Activated CD4-positive, alpha-beta T cell treated with anti-CD3 and anti-CD28 coated beads, Interleukin-2, amount 10 ng/mL, durations not matched to agents 7 days and 5 days (primary cell): ENCODE measurements around the gene GPR35. TPM values are rescaled to one million over a fixed set of nuclear protein-coding genes. Genes with fewer than 3 reads are reported as not detected.

Source experiments
- CTCF ChIA-PET: fragments of 350-600 bp; sonication (Branson Sonifier 250); formaldehyde crosslinking; loops from one replicate; lab custom pipeline; 2021; ENCODE audit warnings: antibody characterized with exemption; lab: Charles Lee
- POLR2A ChIA-PET: fragments of 350-600 bp; sonication (Branson Sonifier 250); formaldehyde crosslinking; loops from one replicate; lab custom pipeline; 2021; ENCODE audit warnings: antibody characterized with exemption; lab: Charles Lee
- DNase-seq: peaks from one replicate; pipeline ENCODE4 v3.0.0-alpha.2; 2020
- H3K27ac Mint-ChIP-seq: one replicate; pipeline ENCODE4 v1.8.0; 2021; ENCODE audit warnings: mild to moderate bottlenecking, moderate library complexity, mixed read lengths
- H3K27me3 Mint-ChIP-seq: one replicate; pipeline ENCODE4 v1.8.0; 2021; ENCODE audit warnings: mixed read lengths
- H3K36me3 Mint-ChIP-seq: one replicate; pipeline ENCODE4 v1.8.0; 2021; ENCODE audit warnings: low read depth, mixed read lengths
- H3K4me1 Mint-ChIP-seq: one replicate; pipeline ENCODE4 v1.8.0; 2021; ENCODE audit warnings: mixed read lengths
- H3K4me3 Mint-ChIP-seq: one replicate; pipeline ENCODE4 v1.8.0; 2021; ENCODE audit warnings: mild to moderate bottlenecking, moderate library complexity, mixed read lengths
- H3K9me3 Mint-ChIP-seq: one replicate; pipeline ENCODE4 v1.8.0; 2021; ENCODE audit warnings: mixed read lengths
- total RNA-seq, 2 experiments: library from RNA; stranded (reverse); gene quantifications; one replicate each; pipeline ENCODE4 v1.2.3, GENCODE V29; 2021

Gene GPR35
- total RNA-seq, 2 experiments from 2014 or later, result 4.1 to 5.1 TPM

GRCh38 chr2:240642806-240643092 lies 17.5 kb downstream of the GPR35 start:
- Mint-ChIP-seq H3K27me3 (peaks cover 6% of the 10 kb centered on the region), H3K27ac (no peak overlapping the region), H3K36me3 (no peaks in the 10 kb centered on the region), H3K4me3 (no peak overlapping the region), H3K4me1 (peaks cover 10% of the 10 kb centered on the region), H3K9me3 (peaks cover 1% of the 10 kb centered on the region)
- ChIA-PET POLR2A (no interaction called here), CTCF (interaction anchor here (0.6 to 1.5 kb wide), 2 partner anchors 10 to 663 kb away, joined by 3 to 4 read pairs; no protein-coding TSS in a partner anchor)
- no peak for DNase-seq

- DNase-seq, result no peak
- Mint-ChIP-seq H3K9me3 (peaks cover 1% of the 10 kb centered on the region), H3K36me3 (no peaks in the 10 kb centered on the region), H3K27ac (no peak overlapping the region), H3K27me3 (peaks cover 7% of the 10 kb centered on the region), H3K4me3 (no peak overlapping the region), H3K4me1 (peaks cover 10% of the 10 kb centered on the region)
- ChIA-PET CTCF (interaction anchor here (0.6 to 1.5 kb wide), 3 partner anchors 10 to 663 kb away, joined by 3 to 4 read pairs (median 3); no protein-coding TSS in a partner anchor), POLR2A (no interaction called here)
Measured at GRCh38 chr2:240643093-240643810, 18.0 kb downstream of the GPR35 start.

GRCh38 chr2:240643811-240644150 lies 18.5 kb downstream of the GPR35 start:
- ChIA-PET CTCF (interaction anchor here (1.4 to 1.5 kb wide), 2 partner anchors 9 to 79 kb away, joined by 3 to 4 read pairs; no protein-coding TSS in a partner anchor), POLR2A (interaction anchor here (0.7 kb wide), 1 partner anchor 77 kb away, joined by 3 read pairs; no protein-coding TSS in a partner anchor)
- H3K27me3 Mint-ChIP-seq, result peaks cover 11% of the 10 kb centered on the region
- H3K4me3 Mint-ChIP-seq, result no peak overlapping the region
- peaks cover under 1% of the 10 kb centered on the region for H3K9me3 Mint-ChIP-seq
- no peaks in the 10 kb centered on the region for H3K36me3 Mint-ChIP-seq
- DNase-seq, result no peak
- H3K27ac Mint-ChIP-seq, result no peak overlapping the region
- peaks cover 10% of the 10 kb centered on the region for H3K4me1 Mint-ChIP-seq

GRCh38 chr2:240644171-240644651 lies 18.9 kb downstream of the GPR35 start:
- Mint-ChIP-seq H3K36me3 (no peaks in the 10 kb centered on the region), H3K9me3 (no peaks in the 10 kb centered on the region), H3K27me3 (peaks cover 13% of the 10 kb centered on the region), H3K4me3 (no peak overlapping the region), H3K27ac (no peak overlapping the region), H3K4me1 (peaks cover 10% of the 10 kb centered on the region)
- ChIA-PET POLR2A (interaction anchor here (0.7 kb wide), 1 partner anchor 78 kb away, joined by 3 read pairs; no protein-coding TSS in a partner anchor), CTCF (interaction anchor here (1.4 to 1.5 kb wide), 2 partner anchors 9 to 79 kb away, joined by 3 to 4 read pairs; no protein-coding TSS in a partner anchor)
- no peak for DNase-seq

- H3K36me3 Mint-ChIP-seq, result no peaks in the 10 kb centered on the region
- peak overlapping the region; percentile 46 for H3K27ac Mint-ChIP-seq
- H3K4me3 Mint-ChIP-seq, result no peak overlapping the region
- peaks cover 13% of the 10 kb centered on the region for H3K27me3 Mint-ChIP-seq
- ChIA-PET CTCF (no interaction called here), POLR2A (no interaction called here)
- H3K4me1 Mint-ChIP-seq, result peaks cover 10% of the 10 kb centered on the region
- no peak for DNase-seq
- H3K9me3 Mint-ChIP-seq, result no peaks in the 10 kb centered on the region
Measured at GRCh38 chr2:240644859-240645301, 19.6 kb downstream of the GPR35 start.

GRCh38 chr2:240645346-240645745 lies 20.1 kb downstream of the GPR35 start:
- Mint-ChIP-seq H3K4me3 (no peak overlapping the region), H3K27me3 (peaks cover 13% of the 10 kb centered on the region), H3K36me3 (no peaks in the 10 kb centered on the region), H3K9me3 (no peaks in the 10 kb centered on the region), H3K27ac (no peak overlapping the region), H3K4me1 (peaks cover 10% of the 10 kb centered on the region)
- CTCF ChIA-PET, result no interaction called here
- POLR2A ChIA-PET, result no interaction called here
- DNase-seq, result no peak

- no peak for DNase-seq
- H3K4me1 Mint-ChIP-seq, result peaks cover 10% of the 10 kb centered on the region
- peaks cover 13% of the 10 kb centered on the region for H3K27me3 Mint-ChIP-seq
- no peaks in the 10 kb centered on the region for H3K9me3 Mint-ChIP-seq
- CTCF ChIA-PET, result no interaction called here
- POLR2A ChIA-PET, result no interaction called here
- peak overlapping the region; percentile 72 for H3K27ac Mint-ChIP-seq
- H3K4me3 Mint-ChIP-seq, result no peak overlapping the region
- no peaks in the 10 kb centered on the region for H3K36me3 Mint-ChIP-seq
Measured at GRCh38 chr2:240645801-240646175, 20.5 kb downstream of the GPR35 start.

- DNase-seq, result no peak
- CTCF ChIA-PET, result interaction anchor here (0.9 kb wide), 2 partner anchors 9 to 21 kb away, joined by 3 to 4 read pairs; no protein-coding TSS in a partner anchor
Measured at GRCh38 chr2:240646176-240646899, 21.1 kb downstream of the GPR35 start.

GRCh38 chr2:240646900-240647502 lies 21.7 kb downstream of the GPR35 start:
- CTCF ChIA-PET, result interaction anchor here (0.7 to 0.9 kb wide), 3 partner anchors 9 to 21 kb away, joined by 3 to 4 read pairs (median 3); no protein-coding TSS in a partner anchor
- DNase-seq, result no peak
- Mint-ChIP-seq H3K27me3 (peaks cover 21% of the 10 kb centered on the region), H3K4me3 (no peak overlapping the region), H3K9me3 (peaks cover 6% of the 10 kb centered on the region), H3K4me1 (peaks cover 10% of the 10 kb centered on the region), H3K36me3 (no peaks in the 10 kb centered on the region), H3K27ac (no peak overlapping the region)
- POLR2A ChIA-PET, result no interaction called here

More at GRCh38 chr2:240646176-240646899, 21.1 kb downstream of the GPR35 start:
- POLR2A ChIA-PET, result no interaction called here
- Mint-ChIP-seq H3K9me3 (peaks cover under 1% of the 10 kb centered on the region), H3K4me3 (no peak overlapping the region), H3K36me3 (no peaks in the 10 kb centered on the region), H3K4me1 (peaks cover 10% of the 10 kb centered on the region), H3K27me3 (peaks cover 18% of the 10 kb centered on the region), H3K27ac (peak overlapping the region; percentile 72)

- peaks cover 24% of the 10 kb centered on the region for H3K27me3 Mint-ChIP-seq
- POLR2A ChIA-PET, result interaction anchor here (0.6 kb wide), 1 partner anchor 94 kb away, joined by 3 read pairs; no protein-coding TSS in a partner anchor
- no peak for DNase-seq
- H3K27ac Mint-ChIP-seq, result no peak overlapping the region
- no peak overlapping the region for H3K4me3 Mint-ChIP-seq
- H3K36me3 Mint-ChIP-seq, result no peaks in the 10 kb centered on the region
- peaks cover 6% of the 10 kb centered on the region for H3K9me3 Mint-ChIP-seq
- H3K4me1 Mint-ChIP-seq, result peaks cover 10% of the 10 kb centered on the region
- CTCF ChIA-PET, result interaction anchor here (0.5 to 0.9 kb wide), 4 partner anchors 8 to 27 kb away, joined by 3 to 4 read pairs (median 3); no protein-coding TSS in a partner anchor
Measured at GRCh38 chr2:240647503-240648154, 22.3 kb downstream of the GPR35 start.

GRCh38 chr2:240648155-240648649 lies 22.9 kb downstream of the GPR35 start:
- no peak for DNase-seq
- H3K9me3 Mint-ChIP-seq, result peaks cover 6% of the 10 kb centered on the region
- H3K36me3 Mint-ChIP-seq, result no peaks in the 10 kb centered on the region
- H3K4me3 Mint-ChIP-seq, result no peak overlapping the region
- H3K27ac Mint-ChIP-seq, result no peak overlapping the region
- CTCF ChIA-PET, result interaction anchor here (1.3 kb wide), 1 partner anchor 27 kb away, joined by 3 read pairs; no protein-coding TSS in a partner anchor
- H3K4me1 Mint-ChIP-seq, result peaks cover 10% of the 10 kb centered on the region
- peaks cover 26% of the 10 kb centered on the region for H3K27me3 Mint-ChIP-seq
- POLR2A ChIA-PET, result no interaction called here
